Measurements from ENCODE around the gene EPS15.
"Not testable (repeated sequence)": the region's sequence is repeated elsewhere in the genome, so short reads cannot be mapped to it uniquely, and the experiment has no call there.

Gene EPS15

DNA sequence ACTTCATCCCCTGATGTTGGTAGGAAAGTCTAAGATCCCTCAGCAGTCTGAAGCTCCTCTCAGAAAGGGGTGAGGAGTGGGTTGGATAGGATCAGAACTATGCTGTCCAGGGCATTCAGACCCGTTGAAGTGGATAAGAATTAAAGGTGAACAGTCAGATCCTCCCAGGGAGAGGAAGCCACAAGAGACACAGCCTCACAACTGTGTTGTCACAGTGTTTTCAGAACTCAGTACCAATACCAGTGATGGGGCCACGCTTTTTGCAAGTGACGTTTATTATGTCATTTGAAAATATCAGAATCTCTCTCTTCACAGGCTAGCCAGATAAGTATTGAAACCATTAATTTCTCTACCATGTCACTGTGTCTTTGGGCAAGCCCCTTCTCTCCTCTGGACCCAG, 15.4 kb upstream of the EPS15 start:
- no peak overlapping the region for H3K4me3 ChIP-seq (ENCODE audit: low read length)
- no peak overlapping the region for H3K4me2 ChIP-seq (ENCODE audit: low read depth, low read length)
- H3K36me3 ChIP-seq (replicated peaks; ENCODE audit: insufficient read depth, low read length) = no peaks in the 10 kb centered on the region
- H3K4me1 ChIP-seq (ENCODE audit: low read length) = peaks cover 7% of the 10 kb centered on the region; the same call in 1 of the 2 replicates
- no peak for DNase-seq
- H2AFZ ChIP-seq (ENCODE audit: low read length) = peak overlapping the region; percentile 51
- H3F3A ChIP-seq (ENCODE audit: insufficient read depth, low read length) = no peaks in the 10 kb centered on the region
- H3K9ac ChIP-seq (ENCODE audit: low read length) = no peak overlapping the region
- no peaks in the 10 kb centered on the region for H3K79me2 ChIP-seq (ENCODE audit: low read length)
- no peaks in the 10 kb centered on the region for H3K9me2 ChIP-seq (replicated peaks; ENCODE audit: insufficient read depth, low read length)
- H3K27ac ChIP-seq (ENCODE audit: low read length) = no peak overlapping the region
- H3K9me3 ChIP-seq (replicated peaks; ENCODE audit: insufficient read depth, low read length) = no peaks in the 10 kb centered on the region
- no peaks in the 10 kb centered on the region for H3K27me3 ChIP-seq (replicated peaks; ENCODE audit: insufficient read depth, low read length)
- no peaks in the 10 kb centered on the region for H4K20me1 ChIP-seq (ENCODE audit: insufficient read depth, low read length)
- TF ChIP-seq, protein P1, sequence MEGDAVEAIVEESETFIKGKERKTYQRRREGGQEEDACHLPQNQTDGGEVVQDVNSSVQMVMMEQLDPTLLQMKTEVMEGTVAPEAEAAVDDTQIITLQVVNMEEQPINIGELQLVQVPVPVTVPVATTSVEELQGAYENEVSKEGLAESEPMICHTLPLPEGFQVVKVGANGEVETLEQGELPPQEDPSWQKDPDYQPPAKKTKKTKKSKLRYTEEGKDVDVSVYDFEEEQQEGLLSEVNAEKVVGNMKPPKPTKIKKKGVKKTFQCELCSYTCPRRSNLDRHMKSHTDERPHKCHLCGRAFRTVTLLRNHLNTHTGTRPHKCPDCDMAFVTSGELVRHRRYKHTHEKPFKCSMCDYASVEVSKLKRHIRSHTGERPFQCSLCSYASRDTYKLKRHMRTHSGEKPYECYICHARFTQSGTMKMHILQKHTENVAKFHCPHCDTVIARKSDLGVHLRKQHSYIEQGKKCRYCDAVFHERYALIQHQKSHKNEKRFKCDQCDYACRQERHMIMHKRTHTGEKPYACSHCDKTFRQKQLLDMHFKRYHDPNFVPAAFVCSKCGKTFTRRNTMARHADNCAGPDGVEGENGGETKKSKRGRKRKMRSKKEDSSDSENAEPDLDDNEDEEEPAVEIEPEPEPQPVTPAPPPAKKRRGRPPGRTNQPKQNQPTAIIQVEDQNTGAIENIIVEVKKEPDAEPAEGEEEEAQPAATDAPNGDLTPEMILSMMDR (IDR thresholded peaks at IDR 0.05; ENCODE audit: low read length) = no peak
- no peak for TF ChIP-seq EZH2 (optimal IDR thresholded peaks at IDR 0.05; ENCODE audit: low read depth, low read length)
- TF ChIP-seq EZH2phosphoT487 (IDR thresholded peaks at IDR 0.05; ENCODE audit: low read length) = no peak

DNA sequence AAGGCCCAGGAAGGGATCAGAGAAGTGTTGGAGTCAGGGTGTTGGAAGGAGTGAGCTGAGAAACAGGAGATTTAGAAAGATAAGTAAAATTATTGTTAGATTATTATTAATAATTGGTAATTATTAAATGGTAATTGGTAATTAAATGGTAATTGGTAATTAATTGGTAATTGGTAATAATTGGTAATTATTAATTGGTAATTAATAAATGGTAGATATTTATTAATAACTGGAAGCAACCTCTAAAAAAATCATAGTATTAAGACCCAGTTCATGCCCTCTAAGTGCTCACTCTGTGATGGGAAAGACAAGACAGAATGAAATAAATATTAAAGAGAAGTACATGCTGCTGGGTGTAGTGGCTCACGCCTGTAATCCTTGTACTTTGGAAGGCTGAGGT, 13.8 kb upstream of the EPS15 start:
- Histone ChIP-seq H3K9ac (ENCODE audit: low read length) (no peak overlapping the region), H3F3A (ENCODE audit: insufficient read depth, low read length) (no peaks in the 10 kb centered on the region), H3K27me3 (replicated peaks; ENCODE audit: insufficient read depth, low read length) (no peaks in the 10 kb centered on the region), H3K36me3 (replicated peaks; ENCODE audit: insufficient read depth, low read length) (no peaks in the 10 kb centered on the region), H3K9me3 (replicated peaks; ENCODE audit: insufficient read depth, low read length) (no peaks in the 10 kb centered on the region), H3K4me1 (ENCODE audit: low read length) (peaks cover 7% of the 10 kb centered on the region; the same call in 1 of the 2 replicates), H3K79me2 (ENCODE audit: low read length) (no peaks in the 10 kb centered on the region), H3K4me3 (ENCODE audit: low read length) (no peak overlapping the region), H3K9me2 (replicated peaks; ENCODE audit: insufficient read depth, low read length) (no peaks in the 10 kb centered on the region), H4K20me1 (ENCODE audit: insufficient read depth, low read length) (no peaks in the 10 kb centered on the region), H2AFZ (ENCODE audit: low read length) (no peak overlapping the region), H3K4me2 (ENCODE audit: low read depth, low read length) (no peak overlapping the region), H3K27ac (ENCODE audit: low read length) (no peak overlapping the region)
- TF ChIP-seq EZH2phosphoT487 (IDR thresholded peaks at IDR 0.05; ENCODE audit: low read length) (no peak), EZH2 (optimal IDR thresholded peaks at IDR 0.05; ENCODE audit: low read depth, low read length) (no peak)
- TF ChIP-seq, protein P1 (IDR thresholded peaks at IDR 0.05; ENCODE audit: low read length) = no peak
- DNase-seq = no peak

DNA sequence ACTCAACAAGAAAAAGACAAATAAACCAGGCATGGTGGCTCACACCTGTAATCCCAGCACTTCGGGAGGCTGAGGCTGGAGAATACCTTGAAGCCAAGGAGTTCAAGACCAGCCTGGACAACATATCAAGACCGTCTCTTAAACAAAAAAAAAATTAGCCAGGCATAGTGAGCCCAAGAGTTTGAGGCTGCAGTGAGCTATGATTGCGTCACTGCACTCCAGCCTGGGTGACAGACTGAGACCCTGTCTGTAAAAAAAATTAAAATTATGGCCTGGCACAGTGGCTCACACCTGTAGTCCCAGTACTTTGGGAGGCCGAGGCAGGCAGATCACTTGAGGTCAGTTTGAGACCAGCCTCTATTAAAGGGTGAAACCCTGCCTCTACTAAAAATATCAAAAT, 11.4 kb upstream of the EPS15 start:
- not testable (repeated sequence) for H3F3A ChIP-seq (ENCODE audit: insufficient read depth, low read length); H3K9me2 ChIP-seq (replicated peaks; ENCODE audit: insufficient read depth, low read length); H2AFZ ChIP-seq (ENCODE audit: low read length); H3K9me3 ChIP-seq (replicated peaks; ENCODE audit: insufficient read depth, low read length); H3K27me3 ChIP-seq (replicated peaks; ENCODE audit: insufficient read depth, low read length); DNase-seq; H3K4me1 ChIP-seq (ENCODE audit: low read length); H3K4me2 ChIP-seq (ENCODE audit: low read depth, low read length); H3K9ac ChIP-seq (ENCODE audit: low read length); H3K4me3 ChIP-seq (ENCODE audit: low read length); H3K36me3 ChIP-seq (replicated peaks; ENCODE audit: insufficient read depth, low read length); H3K79me2 ChIP-seq (ENCODE audit: low read length); H3K27ac ChIP-seq (ENCODE audit: low read length); H4K20me1 ChIP-seq (ENCODE audit: insufficient read depth, low read length)

DNA sequence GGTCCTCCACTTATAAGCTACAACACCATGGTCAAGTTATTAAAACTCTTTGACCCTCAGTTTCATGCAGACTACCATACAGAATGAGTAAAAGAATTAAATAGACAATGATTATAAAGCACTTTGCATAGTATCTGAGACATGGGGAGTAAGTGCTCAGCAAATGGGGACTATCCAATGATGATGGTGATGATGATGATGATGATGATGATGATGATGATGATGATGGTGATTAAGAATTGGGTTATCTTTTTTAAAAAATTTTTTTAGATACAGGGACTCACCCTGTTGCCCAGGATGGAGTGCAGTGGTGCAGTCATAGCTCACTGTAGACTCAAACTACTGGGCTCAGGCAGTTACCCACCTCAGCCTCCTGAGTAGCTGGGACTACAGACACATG, 8.1 kb upstream of the EPS15 start:
- TF ChIP-seq EZH2phosphoT487 (IDR thresholded peaks at IDR 0.05; ENCODE audit: low read length) = no peak
- TF ChIP-seq, protein P1 (IDR thresholded peaks at IDR 0.05; ENCODE audit: low read length) = no peak
- TF ChIP-seq EZH2 (optimal IDR thresholded peaks at IDR 0.05; ENCODE audit: low read depth, low read length) = no peak
- H3F3A ChIP-seq (ENCODE audit: insufficient read depth, low read length) = no peaks in the 10 kb centered on the region
- no peak for DNase-seq
- no peaks in the 10 kb centered on the region for H3K9me3 ChIP-seq (replicated peaks; ENCODE audit: insufficient read depth, low read length)
- H3K27me3 ChIP-seq (replicated peaks; ENCODE audit: insufficient read depth, low read length) = no peaks in the 10 kb centered on the region
- H3K27ac ChIP-seq (ENCODE audit: low read length) = no peak overlapping the region
- H3K4me3 ChIP-seq (ENCODE audit: low read length) = no peak overlapping the region
- H3K79me2 ChIP-seq (ENCODE audit: low read length) = no peaks in the 10 kb centered on the region
- no peak overlapping the region for H3K9ac ChIP-seq (ENCODE audit: low read length)
- no peaks in the 10 kb centered on the region for H4K20me1 ChIP-seq (ENCODE audit: insufficient read depth, low read length)
- H3K36me3 ChIP-seq (replicated peaks; ENCODE audit: insufficient read depth, low read length) = no peaks in the 10 kb centered on the region
- no peak overlapping the region for H3K4me2 ChIP-seq (ENCODE audit: low read depth, low read length)
- H2AFZ ChIP-seq (ENCODE audit: low read length) = no peak overlapping the region
- H3K9me2 ChIP-seq (replicated peaks; ENCODE audit: insufficient read depth, low read length) = no peaks in the 10 kb centered on the region
- H3K4me1 ChIP-seq (ENCODE audit: low read length) = no peaks in the 10 kb centered on the region

Measured in MM.1S (cell line).